HL-60/S4 treated with retinoic acid at 250 ng/mL for 4 days and 3 days (cell line): ENCODE data around the gene CHST15.
"Not testable (repeated sequence)": the region's sequence is repeated elsewhere in the genome, so short reads cannot be mapped to it uniquely, and the experiment has no call there.

Experiments
- in situ Hi-C: fragments of 300-500 bp; cut with MboI; formaldehyde crosslinking; loops from 2 replicates; pipeline ENCODE4 v1.7.0; 2022; ENCODE audit warnings: low sequenced_read_pairs

Gene CHST15

DNA sequence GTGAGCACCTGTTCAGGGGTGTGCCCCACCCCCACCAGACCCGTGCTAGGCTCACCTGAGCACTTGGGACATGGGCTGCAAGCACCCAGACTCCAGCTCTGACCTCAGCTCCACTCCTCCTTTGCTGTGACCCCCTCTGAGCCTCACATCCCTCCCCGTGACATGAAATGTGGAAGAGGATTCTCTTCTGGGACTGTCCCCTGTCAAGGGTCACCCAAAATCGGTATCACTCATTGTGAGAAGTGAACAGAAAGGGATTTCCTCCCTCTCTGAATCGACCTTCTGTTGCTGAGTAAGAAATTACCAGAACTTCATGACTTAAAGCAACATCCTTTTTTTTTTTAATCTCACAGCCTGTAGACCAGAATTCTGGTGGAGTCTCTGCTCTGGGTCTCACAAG, 6.2 kb upstream of the CHST15 start:
- in situ Hi-C loops: no loop called here

DNA sequence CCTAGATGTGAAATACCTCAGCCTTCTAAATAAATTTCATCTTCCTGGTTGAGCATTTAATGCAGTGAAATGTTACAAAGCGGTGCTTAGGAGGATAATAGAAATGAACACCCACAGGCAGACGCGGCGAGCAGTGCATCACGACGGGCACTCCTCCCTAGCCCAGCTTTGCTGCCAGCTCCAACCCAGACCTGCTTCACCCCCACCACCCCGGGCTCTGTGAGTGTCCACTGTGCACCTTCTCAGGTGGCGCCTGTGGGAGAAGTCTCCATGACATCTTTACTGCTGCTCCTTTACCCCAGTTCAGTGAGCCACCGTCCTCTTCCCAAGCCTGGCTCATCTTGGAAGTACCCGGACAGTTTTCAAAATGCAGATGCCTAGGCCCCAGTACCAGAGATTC, 5.2 kb upstream of the CHST15 start:
- in situ Hi-C loops: no loop called here

DNA sequence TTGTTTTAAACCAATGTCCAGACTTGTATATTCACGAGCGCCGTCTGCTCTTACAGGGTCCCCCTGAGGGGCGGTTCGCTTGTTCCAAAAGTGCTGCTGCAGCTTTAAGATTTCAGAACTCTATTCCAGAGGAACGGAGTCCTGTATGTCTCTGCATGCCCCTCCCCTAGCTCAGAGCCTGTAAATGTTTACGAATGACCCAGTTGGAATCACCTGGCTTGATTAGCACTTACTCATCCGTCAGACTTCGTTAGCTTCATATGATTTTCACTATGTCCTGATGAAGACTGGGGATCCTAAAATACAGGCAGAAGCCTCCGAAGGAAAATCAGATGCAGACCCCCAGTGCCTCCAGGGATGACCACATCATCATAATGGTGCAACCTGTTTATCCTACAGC, 4.5 kb upstream of the CHST15 start:
- in situ Hi-C loops: no loop called here

DNA sequence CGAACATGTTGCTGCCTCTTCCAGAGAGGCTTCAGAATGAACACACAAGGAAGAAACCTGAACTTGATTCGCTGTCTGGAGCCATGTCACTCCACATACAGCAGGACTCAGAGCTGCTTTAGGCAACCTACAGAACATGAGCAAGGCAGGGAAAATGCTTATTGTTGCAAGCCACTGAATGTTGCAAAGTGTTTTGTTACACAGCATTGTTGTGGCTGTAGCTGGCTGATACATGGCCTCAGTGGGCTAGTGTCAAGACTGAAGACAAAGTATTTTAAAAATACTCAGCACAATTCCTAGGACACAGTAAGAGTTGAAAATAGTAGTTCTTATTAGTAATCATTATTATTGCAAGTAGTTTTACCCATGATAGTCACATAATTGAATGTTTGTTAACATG, 3.1 kb upstream of the CHST15 start:
- in situ Hi-C loops: no loop called here

DNA sequence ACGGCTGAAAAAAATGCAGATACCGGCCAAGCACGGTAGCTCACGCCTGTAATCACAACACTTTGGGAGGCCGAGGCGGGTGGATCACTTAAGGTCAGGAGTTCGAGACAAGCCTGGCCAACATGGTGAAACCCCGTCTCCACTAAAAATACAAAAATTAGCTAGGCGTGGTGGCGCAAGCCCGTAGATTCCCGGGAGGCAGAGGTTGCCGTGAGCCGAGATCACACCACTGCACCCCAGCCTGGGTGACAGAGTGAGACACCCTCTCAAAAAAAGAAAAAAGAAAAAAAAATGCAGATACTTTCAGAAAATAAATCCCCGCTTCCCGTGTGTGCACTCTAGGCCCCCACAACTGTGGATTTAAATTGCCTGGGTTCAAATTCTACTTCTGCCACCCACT, 2.4 kb upstream of the CHST15 start:
- in situ Hi-C loops: not testable (repeated sequence)

DNA sequence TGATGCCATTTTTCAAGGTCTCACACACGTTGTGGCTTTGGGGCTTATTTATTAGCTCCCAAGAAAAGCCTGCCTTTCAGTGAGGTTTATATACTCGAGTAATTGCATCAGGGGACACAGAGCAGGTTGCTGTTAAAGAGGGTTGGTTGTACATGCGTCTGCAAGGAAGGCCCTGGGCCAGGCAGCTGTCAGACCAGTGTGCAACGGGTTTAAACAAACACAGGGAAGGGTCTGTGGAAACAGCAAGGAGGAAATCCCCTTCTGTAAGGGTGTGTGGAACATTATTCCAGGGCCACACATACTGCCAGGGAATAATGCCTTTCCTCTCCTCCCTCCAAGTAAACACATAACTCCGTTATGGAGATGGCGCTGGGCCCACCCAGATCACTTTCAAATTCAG, 1.7 kb upstream of the CHST15 start:
- in situ Hi-C loops: no loop called here

DNA sequence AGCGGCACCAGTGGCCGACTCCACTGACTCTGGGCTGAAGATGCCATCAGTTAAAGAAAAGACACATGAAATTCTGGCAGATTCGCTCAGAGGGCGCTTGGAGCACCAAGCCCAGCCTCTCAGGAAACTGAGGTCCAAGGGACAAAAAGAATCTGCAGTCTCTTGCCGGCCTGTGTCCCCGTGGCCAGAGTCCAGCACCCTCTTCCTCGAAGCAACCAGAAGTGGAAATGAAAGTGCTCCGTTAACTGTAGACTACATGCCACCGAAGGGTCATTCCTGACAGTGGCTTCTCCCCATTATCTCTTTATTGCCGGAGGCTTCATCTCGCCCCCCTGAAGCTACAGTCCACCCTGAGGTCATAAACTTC, 1.0 kb upstream of the CHST15 start:
- in situ Hi-C loops: no loop called here

DNA sequence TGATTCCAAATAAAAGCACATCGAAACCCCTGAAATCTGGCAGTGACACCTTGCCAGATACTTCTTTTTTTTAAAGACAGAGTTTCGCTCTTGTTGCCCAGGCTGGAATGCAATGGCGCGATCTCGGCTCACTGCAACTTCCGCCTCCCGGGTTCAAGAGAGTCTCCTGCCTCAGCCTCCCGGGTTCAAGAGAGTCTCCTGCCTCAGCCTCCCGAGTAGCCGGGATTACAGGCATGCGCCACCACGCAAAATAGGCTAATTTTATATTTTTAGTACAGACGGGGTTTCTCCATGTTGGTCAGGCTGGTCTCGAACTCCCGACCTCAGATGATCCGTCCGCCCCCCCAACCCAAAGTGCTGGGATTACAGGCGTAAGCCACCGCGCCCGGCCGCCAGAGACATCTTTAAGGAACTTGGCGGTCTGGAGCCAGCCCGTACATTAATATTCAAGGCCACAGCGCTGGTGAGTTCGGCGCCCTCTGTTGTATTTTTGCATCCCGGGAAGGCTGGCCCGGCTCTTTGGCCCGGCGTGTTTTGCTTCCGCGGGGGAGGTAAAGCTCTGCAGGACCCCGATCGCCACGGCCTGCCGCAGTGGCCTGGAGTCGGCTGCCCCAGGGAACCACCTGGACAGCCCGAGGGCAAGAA, 498 bp upstream of the CHST15 start:
- in situ Hi-C loops: not testable (repeated sequence)

DNA sequence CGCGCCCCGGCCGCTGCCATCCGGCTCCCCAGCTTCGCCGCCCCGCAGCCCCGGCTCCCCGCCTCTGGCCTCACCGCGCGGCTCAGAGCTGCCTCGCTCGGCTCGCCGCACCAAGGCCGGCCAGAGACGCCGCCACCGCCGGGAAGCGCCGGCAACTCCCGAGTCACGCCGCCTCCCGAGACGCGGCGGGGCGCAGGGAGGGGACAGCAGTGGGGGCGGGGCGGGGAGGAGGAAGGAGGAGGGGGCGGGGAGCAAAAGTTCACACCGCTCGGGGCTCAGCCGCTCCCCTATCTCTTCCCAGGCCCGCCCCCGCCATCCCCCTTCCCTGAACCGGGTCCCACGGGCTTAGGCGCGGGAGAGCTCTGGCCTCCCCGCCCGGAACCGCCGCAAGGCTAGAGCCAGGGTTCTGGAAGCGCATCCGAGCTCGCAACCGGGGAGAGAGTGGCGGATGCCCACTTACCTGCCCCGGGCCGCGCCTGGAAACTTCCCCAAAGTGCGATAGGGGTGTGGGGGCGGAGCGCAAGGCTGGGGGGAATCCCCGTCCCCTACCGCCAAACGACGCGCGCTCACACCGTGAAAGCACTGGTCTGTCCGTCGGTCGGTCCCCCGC, 1.0 kb downstream of the CHST15 start:
- in situ Hi-C loops: no loop called here

DNA sequence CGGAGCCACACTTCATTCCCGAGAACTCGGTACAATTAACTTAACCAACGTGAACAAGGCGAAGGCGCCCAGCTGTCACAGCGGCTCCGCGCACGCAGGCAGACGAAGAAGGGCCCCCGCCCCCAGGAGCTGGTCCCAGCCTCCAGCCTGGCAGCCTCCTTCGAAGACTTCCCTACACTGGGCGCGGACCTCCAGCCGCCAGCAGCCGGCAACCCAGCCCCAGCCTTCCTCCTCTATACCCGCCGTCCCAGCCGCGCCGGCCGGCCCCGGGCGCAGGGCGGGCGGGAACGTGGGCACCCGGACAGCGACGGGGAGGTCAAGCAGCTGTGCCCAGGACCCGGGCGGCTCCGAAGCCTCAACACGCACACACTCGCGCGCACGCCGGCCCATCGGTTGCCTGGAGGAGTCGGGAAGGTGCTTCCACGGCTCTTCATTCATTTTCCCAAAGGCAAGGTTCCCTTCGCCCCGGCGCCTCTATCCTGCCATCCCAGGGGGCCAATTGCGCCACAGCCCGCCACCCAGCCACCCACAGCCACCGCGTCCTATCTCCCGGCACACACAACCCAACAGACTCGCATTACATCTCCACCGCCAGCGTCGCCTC, 1.6 kb downstream of the CHST15 start:
- in situ Hi-C loops: no loop called here

DNA sequence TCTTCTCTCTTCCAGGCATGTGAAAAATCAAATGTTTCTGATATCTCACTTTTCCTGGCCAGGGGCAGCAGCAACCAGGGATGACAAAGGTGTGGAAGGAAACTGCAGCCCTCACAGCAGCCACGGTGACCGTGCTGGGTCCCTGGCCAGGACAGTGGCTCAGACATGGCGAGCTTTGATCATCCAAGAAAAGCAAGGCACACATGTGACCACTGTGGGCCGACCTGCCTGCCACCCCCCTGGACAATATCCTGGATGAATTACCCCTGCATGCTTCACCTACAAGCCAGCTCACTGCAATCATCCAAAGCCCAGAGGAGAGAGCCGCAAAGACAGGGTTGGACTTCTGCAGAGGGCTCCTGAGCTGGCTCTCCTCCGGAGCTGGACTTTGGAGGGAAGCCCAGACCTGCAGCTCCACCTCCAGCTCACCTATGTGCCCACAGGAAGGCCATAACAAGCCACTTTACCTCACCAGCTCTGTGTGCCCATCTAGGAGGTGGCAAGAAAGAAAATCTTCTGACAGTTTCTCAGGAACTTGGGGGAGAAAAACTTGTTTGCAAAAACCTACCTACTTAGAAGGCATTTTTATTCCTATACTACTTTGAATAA, 2.7 kb downstream of the CHST15 start:
- in situ Hi-C loops: no loop called here

DNA sequence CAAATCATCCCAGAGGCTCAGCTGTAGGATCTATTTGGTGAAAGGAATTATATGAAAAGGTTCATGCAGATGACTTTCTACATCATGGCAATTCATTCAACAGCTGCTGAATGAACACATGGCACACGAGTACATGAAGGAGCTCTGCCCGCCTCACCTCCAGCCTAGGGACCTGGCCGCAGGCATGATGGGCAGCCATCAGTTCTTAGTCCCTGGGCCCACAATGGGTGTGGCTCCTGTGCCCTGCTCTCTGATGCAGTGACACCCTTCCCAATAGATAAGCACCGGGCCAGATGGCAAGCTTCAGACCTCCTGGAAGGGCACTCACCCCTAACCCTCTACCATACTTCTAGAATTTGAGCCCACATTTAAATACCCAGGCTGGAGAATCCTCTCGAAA, 3.5 kb downstream of the CHST15 start:
- in situ Hi-C loops: no loop called here

DNA sequence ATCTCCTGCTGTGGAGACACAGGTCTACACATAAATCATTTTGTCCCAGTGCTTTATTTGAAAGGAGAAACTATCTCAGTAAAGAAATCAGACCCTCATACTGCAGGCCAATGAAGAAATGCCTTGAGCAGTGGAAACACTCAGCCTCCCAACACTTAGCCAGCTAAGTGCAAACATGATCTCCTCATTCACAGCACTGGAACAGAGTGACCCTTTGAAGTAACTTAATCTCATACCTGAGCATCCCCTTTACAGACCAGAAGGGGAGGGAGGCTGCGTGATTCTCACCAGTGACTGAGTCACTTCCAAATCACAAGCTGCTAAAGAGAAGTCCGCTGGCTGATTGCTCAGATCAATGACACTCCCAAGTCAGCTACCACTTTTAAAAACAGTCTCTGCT, 4.5 kb downstream of the CHST15 start:
- in situ Hi-C loops: no loop called here

DNA sequence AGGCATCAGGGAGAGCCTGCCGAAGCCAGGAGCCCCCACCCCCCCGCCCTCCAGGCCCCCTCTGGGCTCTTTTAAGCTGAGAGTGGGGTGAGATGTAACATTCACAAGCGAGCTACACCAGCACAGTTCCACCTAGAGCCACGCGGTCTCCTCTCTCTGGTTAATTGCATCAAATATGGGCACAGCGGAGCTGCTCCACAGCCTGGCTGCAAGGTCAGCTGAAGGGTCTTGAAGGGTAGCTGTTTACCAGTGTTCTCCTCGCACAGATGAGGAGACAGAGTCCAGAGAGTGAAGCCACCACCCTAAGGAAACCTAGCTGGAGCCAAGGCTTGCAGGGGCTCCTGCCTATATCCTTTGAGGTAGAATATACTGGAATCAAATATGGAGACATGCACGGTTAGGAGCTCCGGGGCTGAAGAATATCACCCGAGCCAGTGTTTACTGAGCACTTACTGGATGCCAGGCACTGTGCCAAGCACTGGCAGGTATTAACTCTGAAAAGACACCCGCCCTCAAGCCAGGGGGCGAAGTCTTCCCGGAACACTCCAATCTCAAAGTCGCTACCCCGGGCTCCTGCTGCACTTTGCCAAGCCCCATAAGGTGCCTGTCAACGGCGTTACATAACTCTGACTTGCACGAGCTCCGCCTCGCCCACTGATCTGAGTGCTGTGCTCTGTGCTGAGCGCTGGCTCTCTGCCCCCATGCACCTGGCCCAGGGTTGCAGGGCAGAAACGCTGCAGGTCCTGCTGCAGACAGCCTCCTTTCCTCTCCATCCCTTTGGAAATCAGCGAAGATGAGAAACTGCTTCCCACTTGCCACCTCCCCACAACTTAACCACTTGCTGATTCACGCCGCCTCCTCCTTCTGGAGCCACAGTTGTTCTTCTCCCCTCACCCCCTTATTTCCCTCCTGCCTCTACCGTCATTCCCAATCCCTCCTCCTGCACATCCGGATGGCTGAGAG, 5.4 kb downstream of the CHST15 start:
- in situ Hi-C loops: no loop called here

DNA sequence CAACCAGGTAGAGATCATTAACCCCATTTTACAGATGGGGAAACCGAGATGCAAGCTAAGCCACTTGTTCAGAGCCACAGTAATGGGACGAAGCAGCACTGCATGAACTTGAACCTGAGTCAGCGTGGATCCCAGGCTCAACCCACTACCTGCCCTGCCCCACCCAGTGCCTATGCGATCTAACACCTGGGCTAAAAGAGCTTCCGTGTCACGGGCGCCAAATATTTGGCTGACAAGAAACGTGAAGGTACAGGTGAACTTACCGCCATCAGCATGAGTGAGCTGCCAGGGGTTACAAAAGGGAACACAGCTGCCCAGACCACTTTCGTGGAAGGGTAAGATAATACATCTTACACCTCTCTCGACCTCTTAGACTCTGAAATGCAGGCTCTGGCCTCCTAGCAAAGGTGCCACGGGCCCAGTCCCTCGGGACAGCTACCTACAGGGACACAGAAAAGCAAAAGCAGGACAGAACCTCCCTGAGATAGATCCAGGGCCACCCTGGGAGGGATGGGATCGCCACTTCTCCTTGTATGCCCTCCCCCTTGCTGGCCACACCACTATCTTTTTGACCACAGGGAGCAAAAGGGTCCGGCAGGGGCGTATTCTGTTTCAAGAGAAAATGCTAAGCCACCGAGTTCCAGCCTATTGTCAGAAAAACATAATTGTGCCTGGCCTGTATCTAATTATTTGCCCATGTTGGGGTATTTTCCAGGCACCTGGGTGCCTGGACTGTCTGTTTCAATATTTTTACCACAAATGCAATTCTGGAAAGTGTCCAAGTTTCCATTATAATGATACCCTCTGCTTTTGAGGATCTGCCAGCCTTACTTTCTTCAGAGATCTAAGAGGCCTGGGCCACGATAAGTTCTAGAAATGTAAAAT, 6.4 kb downstream of the CHST15 start:
- in situ Hi-C loops: no loop called here

DNA sequence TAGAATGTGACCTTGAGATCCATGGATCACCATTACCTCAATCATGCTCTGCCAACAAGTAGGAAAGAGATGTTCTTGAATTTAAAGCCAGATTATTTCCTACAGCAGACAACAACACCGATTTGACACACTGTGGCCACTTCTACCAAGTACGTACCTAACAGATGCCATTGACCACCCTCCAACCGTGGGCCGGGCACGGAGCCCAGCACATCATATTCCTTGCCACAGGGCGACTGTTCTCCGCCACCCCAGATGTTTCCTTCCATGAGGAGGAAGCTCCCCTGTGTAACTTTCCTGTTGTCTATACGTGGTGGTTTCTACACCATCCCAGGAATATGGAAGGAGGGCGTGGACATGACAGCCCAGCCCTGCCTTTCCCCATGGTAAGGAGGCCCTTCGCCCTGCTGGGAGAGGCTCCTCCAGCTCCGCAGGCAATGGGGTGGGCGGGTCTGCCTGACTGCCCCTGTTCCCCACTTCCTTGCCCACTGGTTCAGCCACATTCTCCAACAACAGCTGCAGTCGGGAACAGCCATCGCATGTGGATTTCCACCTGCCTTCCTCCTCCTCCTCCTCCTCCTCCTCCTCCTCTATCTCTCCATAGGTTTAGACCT, 7.2 kb downstream of the CHST15 start:
- in situ Hi-C loops: no loop called here

DNA sequence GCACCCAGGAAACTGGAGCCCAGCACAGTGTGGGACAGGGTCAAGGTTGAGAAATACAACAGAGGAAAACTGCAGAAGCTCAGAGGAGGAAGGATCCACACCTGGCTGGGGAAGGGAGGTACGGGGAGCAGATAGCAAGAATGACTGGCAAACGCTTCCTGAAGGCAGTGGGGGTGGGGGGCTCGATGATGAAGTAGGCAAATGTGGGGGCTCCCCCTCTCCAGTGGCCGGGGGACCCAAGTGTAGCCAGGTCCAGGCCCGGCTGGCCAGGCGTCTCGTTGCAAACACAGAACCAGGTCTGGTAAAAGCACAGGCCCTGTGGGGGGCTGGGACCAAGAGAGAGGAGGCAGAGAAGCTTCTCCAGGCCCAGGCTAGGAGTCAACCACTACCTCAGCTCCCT, 7.7 kb downstream of the CHST15 start:
- in situ Hi-C loops: no loop called here

DNA sequence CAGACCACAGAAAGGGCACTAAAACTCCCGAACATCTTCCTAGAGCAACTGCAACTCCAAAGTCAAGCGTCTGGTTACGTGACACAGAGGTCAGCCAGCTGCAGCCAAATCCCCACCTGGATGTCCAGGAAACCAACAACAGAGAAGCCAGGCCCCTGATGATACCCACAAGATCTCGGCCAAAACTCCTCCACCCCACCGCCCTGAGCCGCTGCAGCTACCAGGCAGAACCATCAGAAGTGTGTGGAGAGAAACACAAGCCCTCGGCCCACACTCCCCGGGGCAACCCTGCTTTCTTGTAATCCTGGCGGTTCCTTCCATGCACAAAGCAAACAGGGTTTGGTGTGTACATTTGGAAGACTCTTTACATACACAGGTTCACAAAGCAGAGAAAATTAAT, 8.7 kb downstream of the CHST15 start:
- in situ Hi-C loops: no loop called here

DNA sequence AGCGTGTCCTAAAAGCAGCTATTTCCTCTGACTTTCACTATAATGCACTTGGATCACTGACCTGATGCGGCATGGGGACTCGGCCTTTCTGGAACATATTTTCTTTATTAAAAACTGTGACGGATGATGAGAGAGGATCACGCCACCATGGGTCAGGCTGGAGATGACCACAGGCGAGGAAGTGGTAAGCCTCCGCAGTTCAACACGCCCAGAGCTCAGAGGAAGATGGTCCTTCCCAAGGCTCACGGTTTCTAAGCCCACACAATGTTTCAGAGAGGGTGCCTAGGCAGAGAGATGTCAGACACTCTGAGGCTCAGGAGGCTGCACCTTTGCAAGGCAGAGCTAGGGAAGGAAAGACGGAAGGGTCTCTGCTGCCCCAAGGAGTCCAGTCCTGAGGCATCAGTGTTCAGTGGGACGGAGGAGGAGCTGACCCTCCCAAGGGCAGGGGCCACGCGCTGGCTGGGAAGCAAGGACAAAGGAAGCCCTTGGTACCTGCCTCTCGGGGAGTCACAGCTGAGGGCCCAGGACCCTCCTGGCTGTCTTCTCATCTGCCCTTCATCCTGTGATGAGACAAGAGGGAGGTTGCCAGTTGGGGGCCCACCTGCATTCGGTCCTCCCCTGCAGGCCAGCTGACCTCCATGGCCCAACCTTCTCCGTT, 9.5 kb downstream of the CHST15 start:
- in situ Hi-C loops: no loop called here
